Esophagus squamous epithelium (tissue), 4 donors: ENCODE measurements around the gene TMIE.

ENCODE experiments used
- POLR2A ChIP-seq, 4 donors: fragments of 450-650 bp; IDR thresholded peaks; one replicate each; pipeline ENCODE4 v1.6.1; 2017; ENCODE audit warnings: antibody characterized with exemption in 4 of 4, mild to moderate bottlenecking in 4 of 4, moderate library complexity in 3 of 4
- TF ChIP-seq, protein P1 (sequence below), 6 experiments: fragments of 450-650 bp in 4 of 6; fragments of 200-600 bp in 2 of 6; sonication (generic) in 2 of 6; IDR thresholded peaks; one replicate each; pipeline ENCODE4 v1.5.1; 2016 to 2019; ENCODE audit warnings: antibody characterized with exemption in 6 of 6, mild to moderate bottlenecking in 4 of 6, moderate library complexity in 4 of 6

DNA sequence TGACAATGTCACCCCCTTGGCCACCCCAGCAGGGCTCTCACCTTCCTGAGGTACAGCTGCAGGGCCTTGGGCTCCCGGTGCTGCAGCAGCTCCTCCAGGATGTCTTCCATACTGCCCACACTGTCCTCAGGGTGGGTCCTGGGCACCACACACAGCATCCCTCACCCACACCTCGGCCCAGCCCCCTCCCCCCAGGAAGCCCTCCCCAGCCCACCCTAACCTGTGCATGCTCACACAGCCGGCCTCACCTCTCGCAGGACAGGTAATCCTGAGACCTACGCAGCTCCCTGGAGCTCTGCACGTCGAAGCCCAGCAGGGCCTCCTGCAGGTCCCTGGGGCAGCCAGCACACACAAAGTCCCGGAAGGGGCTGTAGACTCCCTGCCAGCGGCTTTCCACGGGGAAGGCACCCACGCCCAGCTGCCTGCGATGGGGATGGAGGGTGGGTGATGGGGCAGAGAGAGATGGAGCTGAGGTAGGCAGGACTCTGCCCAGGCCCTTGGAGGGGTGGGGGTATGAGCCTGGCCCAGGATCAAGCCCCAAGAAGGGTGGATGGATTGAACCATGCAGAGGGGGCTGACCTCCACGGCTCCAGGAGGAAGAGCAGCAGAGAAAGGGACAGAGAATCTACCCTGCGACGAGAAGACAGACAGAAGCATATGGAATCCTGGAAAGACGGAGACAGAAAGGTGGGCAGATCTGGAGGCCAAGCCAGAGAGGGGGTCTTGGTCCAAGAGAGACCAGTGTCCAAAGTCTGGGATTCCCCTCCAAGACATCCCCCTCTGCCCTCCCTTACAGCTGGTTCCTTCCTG is 24.4 kb upstream of the TMIE start:
- no peak for TF ChIP-seq POLR2A (IDR thresholded peaks at IDR 0.05)
- TF ChIP-seq, protein P1, sequence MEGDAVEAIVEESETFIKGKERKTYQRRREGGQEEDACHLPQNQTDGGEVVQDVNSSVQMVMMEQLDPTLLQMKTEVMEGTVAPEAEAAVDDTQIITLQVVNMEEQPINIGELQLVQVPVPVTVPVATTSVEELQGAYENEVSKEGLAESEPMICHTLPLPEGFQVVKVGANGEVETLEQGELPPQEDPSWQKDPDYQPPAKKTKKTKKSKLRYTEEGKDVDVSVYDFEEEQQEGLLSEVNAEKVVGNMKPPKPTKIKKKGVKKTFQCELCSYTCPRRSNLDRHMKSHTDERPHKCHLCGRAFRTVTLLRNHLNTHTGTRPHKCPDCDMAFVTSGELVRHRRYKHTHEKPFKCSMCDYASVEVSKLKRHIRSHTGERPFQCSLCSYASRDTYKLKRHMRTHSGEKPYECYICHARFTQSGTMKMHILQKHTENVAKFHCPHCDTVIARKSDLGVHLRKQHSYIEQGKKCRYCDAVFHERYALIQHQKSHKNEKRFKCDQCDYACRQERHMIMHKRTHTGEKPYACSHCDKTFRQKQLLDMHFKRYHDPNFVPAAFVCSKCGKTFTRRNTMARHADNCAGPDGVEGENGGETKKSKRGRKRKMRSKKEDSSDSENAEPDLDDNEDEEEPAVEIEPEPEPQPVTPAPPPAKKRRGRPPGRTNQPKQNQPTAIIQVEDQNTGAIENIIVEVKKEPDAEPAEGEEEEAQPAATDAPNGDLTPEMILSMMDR (IDR thresholded peaks at IDR 0.05): no peak
